ENCODE measurements around the gene ABCC5.
"Not testable (repeated sequence)": the region's sequence is repeated elsewhere in the genome, so short reads cannot be mapped to it uniquely, and the experiment has no call there.

Gene ABCC5

GRCh38 chr3:184017672-184018423 lies at the start of gene ABCC5:
Gene ABCC5 (minus strand): TSS chr3:184017884. CDS start chr3:184014392, 3,492 bp downstream.
- DNase-seq = peak; percentile 62 to 81 (median 72)

GRCh38 chr3:184066211-184066610 lies 48.5 kb upstream of the ABCC5 start:
- no peak for DNase-seq

- DNase-seq = no peak
These were observed 45.0 kb upstream of the ABCC5 start for GRCh38 chr3:184062637-184063036.

GRCh38 chr3:184059424-184059823 lies 41.7 kb upstream of the ABCC5 start:
- no peak for DNase-seq

- DNase-seq = no peak
These were observed 40.3 kb upstream of the ABCC5 start for GRCh38 chr3:184058029-184058428.

- no peak for DNase-seq
These were observed 35.1 kb upstream of the ABCC5 start, which contains the start of gene HTR3C for GRCh38 chr3:184052767-184053166. Gene HTR3C (plus strand): TSS chr3:184053047. CDS start chr3:184053081, 34 bp downstream.

GRCh38 chr3:184050217-184050847 lies 32.6 kb upstream of the ABCC5 start:
- DNase-seq = no peak

GRCh38 chr3:184045995-184046394 lies 28.3 kb upstream of the ABCC5 start:
- no peak for DNase-seq

GRCh38 chr3:184042617-184043016 lies 24.9 kb upstream of the ABCC5 start:
- DNase-seq = no peak

- DNase-seq = no peak
These were observed 22.3 kb upstream of the ABCC5 start for GRCh38 chr3:184040010-184040409.

GRCh38 chr3:184039414-184039813 lies 21.7 kb upstream of the ABCC5 start:
- no peak for DNase-seq

GRCh38 chr3:184038307-184038706 lies 20.6 kb upstream of the ABCC5 start:
- DNase-seq = not testable (repeated sequence)

- DNase-seq = no peak
These were observed 20.1 kb upstream of the ABCC5 start for GRCh38 chr3:184037816-184038215.

GRCh38 chr3:184031187-184031792 lies 13.6 kb upstream of the ABCC5 start, which contains the start of gene HTR3D:
Gene HTR3D (plus strand): TSS chr3:184031742. CDS start chr3:184031742, 0 bp downstream.
- no peak for DNase-seq

GRCh38 chr3:184030536-184030935 lies 12.9 kb upstream of the ABCC5 start:
- DNase-seq = no peak

GRCh38 chr3:184029443-184029842 lies 11.8 kb upstream of the ABCC5 start:
- DNase-seq = no peak

GRCh38 chr3:184028275-184028890 lies 10.7 kb upstream of the ABCC5 start:
- not testable (repeated sequence) for DNase-seq

- not testable (repeated sequence) for DNase-seq
These were observed 7.6 kb upstream of the ABCC5 start for GRCh38 chr3:184025256-184025655.

GRCh38 chr3:184022323-184022722 lies 4.6 kb upstream of the ABCC5 start:
- DNase-seq = no peak

GRCh38 chr3:184018424-184018973 lies 815 bp upstream of the ABCC5 start:
- DNase-seq = no peak

- DNase-seq = peak in 5 of 6 experiments; percentile 28 to 74 (median 68)
These were observed 643 bp downstream of the ABCC5 start for GRCh38 chr3:184016811-184017671.

GRCh38 chr3:184016169-184016570 lies 1.5 kb downstream of the ABCC5 start:
- DNase-seq = no peak
